22Rv1 (cell line): ENCODE data around the gene ETV4.

Experiments used
- CTCF ChIP-seq: fragments of 450-650 bp; IDR thresholded peaks from 2 replicates; pipeline ENCODE4 v1.5.1; 2017; ENCODE audit warnings: mild to moderate bottlenecking
- ZFX ChIP-seq: fragments of 450-650 bp; IDR thresholded peaks from 2 replicates; pipeline ENCODE4 v1.6.1; 2017; ENCODE audit warnings: antibody characterized with exemption, borderline replicate concordance

GRCh38 chr17:43568506-43569082 lies 22.5 kb upstream of the ETV4 start:
- TF ChIP-seq CTCF = no peak
- no peak for TF ChIP-seq ZFX
